ENCODE data around the gene SULT2B1. TPM values are rescaled to one million over a fixed set of nuclear protein-coding genes. Genes with fewer than 3 reads are reported as not detected.

The SULT2B1 gene
- not detected in 2 replicates for total RNA-seq
- long read RNA-seq = 0 reads

GRCh38 chr19:48551437-48552302 lies at the start of gene SULT2B1:
Gene SULT2B1, plus strand, starts transcription at chr19:48552172. Its CDS starts 81 bp downstream, at chr19:48552253.
- TF ChIP-seq CTCF (IDR thresholded peaks at IDR 0.05; ENCODE audit: unreplicated experiment) = no peak
- H3K4me3 Mint-ChIP-seq (ENCODE audit: low read depth) = no peak within 1 kb of the TSS
- H3K9me3 Mint-ChIP-seq (ENCODE audit: low read depth) = no peaks in the 10 kb centered on the region
- no peaks in the 10 kb centered on the region for H3K27me3 Mint-ChIP-seq
- no peak for DNase-seq (ENCODE audit: low spot score, unreplicated experiment)
- no peaks in the 10 kb centered on the region for H3K36me3 Mint-ChIP-seq (ENCODE audit: insufficient read depth)
- peaks cover 10% of the 10 kb centered on the region for H3K4me1 Mint-ChIP-seq (ENCODE audit: low read depth)
- H3K27ac Mint-ChIP-seq = no peak within 1 kb of the TSS

GRCh38 chr19:48502350-48503018 lies 49.5 kb upstream of the SULT2B1 start:
- peak overlapping the region; percentile 51 for H3K4me3 Mint-ChIP-seq (ENCODE audit: low read depth)
- H3K27me3 Mint-ChIP-seq = peaks cover 7% of the 10 kb centered on the region
- no peak for DNase-seq (ENCODE audit: low spot score, unreplicated experiment)
- peaks cover 4% of the 10 kb centered on the region for H3K4me1 Mint-ChIP-seq (ENCODE audit: low read depth)
- no peaks in the 10 kb centered on the region for H3K9me3 Mint-ChIP-seq (ENCODE audit: low read depth)
- peak overlapping the region; percentile 86 for H3K27ac Mint-ChIP-seq
- no peaks in the 10 kb centered on the region for H3K36me3 Mint-ChIP-seq (ENCODE audit: insufficient read depth)
- TF ChIP-seq CTCF (IDR thresholded peaks at IDR 0.05; ENCODE audit: unreplicated experiment) = no peak

- Mint-ChIP-seq H3K4me3 (ENCODE audit: low read depth) (no peak overlapping the region), H3K9me3 (ENCODE audit: low read depth) (no peaks in the 10 kb centered on the region), H3K27me3 (peaks cover 26% of the 10 kb centered on the region), H3K27ac (no peak overlapping the region), H3K36me3 (ENCODE audit: insufficient read depth) (no peaks in the 10 kb centered on the region), H3K4me1 (ENCODE audit: low read depth) (peaks cover 8% of the 10 kb centered on the region)
- TF ChIP-seq CTCF (IDR thresholded peaks at IDR 0.05; ENCODE audit: unreplicated experiment) = peak; percentile 47
- DNase-seq (ENCODE audit: low spot score, unreplicated experiment) = no peak
These were observed 45.7 kb upstream of the SULT2B1 start for GRCh38 chr19:48506138-48506733.

- H3K27me3 Mint-ChIP-seq = peaks cover 26% of the 10 kb centered on the region
- no peaks in the 10 kb centered on the region for H3K36me3 Mint-ChIP-seq (ENCODE audit: insufficient read depth)
- no peaks in the 10 kb centered on the region for H3K9me3 Mint-ChIP-seq (ENCODE audit: low read depth)
- DNase-seq (ENCODE audit: low spot score, unreplicated experiment) = no peak
- no peak overlapping the region for H3K27ac Mint-ChIP-seq
- H3K4me1 Mint-ChIP-seq (ENCODE audit: low read depth) = peaks cover 5% of the 10 kb centered on the region
- no peak overlapping the region for H3K4me3 Mint-ChIP-seq (ENCODE audit: low read depth)
- no peak for TF ChIP-seq CTCF (IDR thresholded peaks at IDR 0.05; ENCODE audit: unreplicated experiment)
These were observed 44.0 kb upstream of the SULT2B1 start for GRCh38 chr19:48507911-48508439.

Data from progenitor cell of endocrine pancreas (in vitro differentiated cells).